ENCODE measurements around the gene KRTAP4-2.
"Not testable (repeated sequence)": the region's sequence is repeated elsewhere in the genome, so short reads cannot be mapped to it uniquely, and the experiment has no call there.

Gene KRTAP4-2

DNA sequence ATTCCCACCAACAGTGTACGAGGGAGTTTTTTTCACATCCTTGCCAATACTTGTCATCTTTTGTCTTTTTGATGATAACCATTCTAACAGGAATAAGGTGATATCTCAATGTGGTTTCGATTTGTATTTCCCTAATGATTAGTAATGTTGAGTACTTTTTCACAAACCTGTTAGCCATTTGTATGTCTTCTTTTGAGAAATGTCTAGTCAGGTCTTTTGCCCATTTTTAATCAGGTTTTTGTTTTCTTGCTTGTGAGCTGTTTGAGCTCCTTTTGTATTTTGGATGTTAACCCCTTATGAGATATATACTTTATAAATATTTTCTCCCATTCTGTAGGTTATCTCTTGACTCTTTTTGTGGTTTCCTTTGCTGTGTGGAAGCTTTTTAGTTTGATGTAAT is 26.5 kb downstream of the KRTAP4-2 start:
- H2AFZ ChIP-seq (ENCODE audit: low read depth, low read length, severe bottlenecking) = no peak overlapping the region
- TF ChIP-seq, protein P1, sequence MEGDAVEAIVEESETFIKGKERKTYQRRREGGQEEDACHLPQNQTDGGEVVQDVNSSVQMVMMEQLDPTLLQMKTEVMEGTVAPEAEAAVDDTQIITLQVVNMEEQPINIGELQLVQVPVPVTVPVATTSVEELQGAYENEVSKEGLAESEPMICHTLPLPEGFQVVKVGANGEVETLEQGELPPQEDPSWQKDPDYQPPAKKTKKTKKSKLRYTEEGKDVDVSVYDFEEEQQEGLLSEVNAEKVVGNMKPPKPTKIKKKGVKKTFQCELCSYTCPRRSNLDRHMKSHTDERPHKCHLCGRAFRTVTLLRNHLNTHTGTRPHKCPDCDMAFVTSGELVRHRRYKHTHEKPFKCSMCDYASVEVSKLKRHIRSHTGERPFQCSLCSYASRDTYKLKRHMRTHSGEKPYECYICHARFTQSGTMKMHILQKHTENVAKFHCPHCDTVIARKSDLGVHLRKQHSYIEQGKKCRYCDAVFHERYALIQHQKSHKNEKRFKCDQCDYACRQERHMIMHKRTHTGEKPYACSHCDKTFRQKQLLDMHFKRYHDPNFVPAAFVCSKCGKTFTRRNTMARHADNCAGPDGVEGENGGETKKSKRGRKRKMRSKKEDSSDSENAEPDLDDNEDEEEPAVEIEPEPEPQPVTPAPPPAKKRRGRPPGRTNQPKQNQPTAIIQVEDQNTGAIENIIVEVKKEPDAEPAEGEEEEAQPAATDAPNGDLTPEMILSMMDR (IDR thresholded peaks at IDR 0.05; ENCODE audit: insufficient read depth, low read length, poor library complexity, severe bottlenecking) = no peak
- no peak for TF ChIP-seq EZH2phosphoT487 (conservative IDR thresholded peaks at IDR 0.05; ENCODE audit: low read length)
- H3K4me2 ChIP-seq (ENCODE audit: low read depth, low read length, poor library complexity, severe bottlenecking) = no peak overlapping the region
- no peaks in the 10 kb centered on the region; the same call in 1 of the 2 replicates for H3K27me3 ChIP-seq (ENCODE audit: low read length)
- H3K27ac ChIP-seq (ENCODE audit: low read depth, low read length) = no peak overlapping the region
- H3K9ac ChIP-seq (ENCODE audit: low read length) = no peak overlapping the region
- no peaks in the 10 kb centered on the region for H3K9me2 ChIP-seq (replicated peaks; ENCODE audit: insufficient read depth, low read length)
- H3K4me3 ChIP-seq (ENCODE audit: insufficient read depth, low read length, poor library complexity, severe bottlenecking) = no peak overlapping the region
- H4K20me1 ChIP-seq (ENCODE audit: low read depth, low read length) = no peaks in the 10 kb centered on the region
- no peaks in the 10 kb centered on the region for H3F3A ChIP-seq (ENCODE audit: insufficient read depth)
- no peaks in the 10 kb centered on the region for H3K9me3 ChIP-seq (ENCODE audit: insufficient read depth, low read length)
- no peaks in the 10 kb centered on the region for H3K79me2 ChIP-seq (ENCODE audit: insufficient read depth, low read length)
- no peaks in the 10 kb centered on the region for H3K36me3 ChIP-seq (ENCODE audit: low read length)

DNA sequence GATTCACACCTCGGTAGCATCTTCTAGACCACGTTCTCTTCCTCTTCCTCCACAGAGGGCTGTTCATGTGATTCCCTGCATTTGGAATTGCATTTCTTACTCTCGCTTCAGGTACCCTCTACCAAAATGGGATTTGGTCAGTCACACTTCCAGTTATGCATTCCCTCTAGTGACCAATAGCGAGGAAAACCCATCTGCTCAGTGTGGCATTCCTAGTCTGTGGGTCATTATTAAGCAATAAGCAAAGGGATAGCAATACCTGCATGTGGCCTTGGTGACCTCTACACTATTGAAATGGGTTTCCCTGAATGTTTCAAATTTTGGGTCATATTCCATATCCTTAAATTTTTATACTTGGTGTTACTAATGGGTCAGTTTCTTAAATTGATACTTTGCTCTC is 28.0 kb downstream of the KRTAP4-2 start:
- Histone ChIP-seq H3K4me2 (ENCODE audit: low read depth, low read length, poor library complexity, severe bottlenecking) (no peak overlapping the region), H3K36me3 (ENCODE audit: low read length) (no peaks in the 10 kb centered on the region), H3K4me3 (ENCODE audit: insufficient read depth, low read length, poor library complexity, severe bottlenecking) (no peak overlapping the region), H3K27ac (ENCODE audit: low read depth, low read length) (no peak overlapping the region), H3K27me3 (ENCODE audit: low read length) (no peaks in the 10 kb centered on the region; the same call in 1 of the 2 replicates), H4K20me1 (ENCODE audit: low read depth, low read length) (no peaks in the 10 kb centered on the region), H3K9ac (ENCODE audit: low read length) (no peak overlapping the region), H2AFZ (ENCODE audit: low read depth, low read length, severe bottlenecking) (no peak overlapping the region), H3K79me2 (ENCODE audit: insufficient read depth, low read length) (no peaks in the 10 kb centered on the region), H3K9me3 (ENCODE audit: insufficient read depth, low read length) (no peaks in the 10 kb centered on the region), H3F3A (ENCODE audit: insufficient read depth) (no peaks in the 10 kb centered on the region), H3K9me2 (replicated peaks; ENCODE audit: insufficient read depth, low read length) (no peaks in the 10 kb centered on the region)
- TF ChIP-seq, protein P1 (IDR thresholded peaks at IDR 0.05; ENCODE audit: insufficient read depth, low read length, poor library complexity, severe bottlenecking) = no peak
- no peak for TF ChIP-seq EZH2phosphoT487 (conservative IDR thresholded peaks at IDR 0.05; ENCODE audit: low read length)

DNA sequence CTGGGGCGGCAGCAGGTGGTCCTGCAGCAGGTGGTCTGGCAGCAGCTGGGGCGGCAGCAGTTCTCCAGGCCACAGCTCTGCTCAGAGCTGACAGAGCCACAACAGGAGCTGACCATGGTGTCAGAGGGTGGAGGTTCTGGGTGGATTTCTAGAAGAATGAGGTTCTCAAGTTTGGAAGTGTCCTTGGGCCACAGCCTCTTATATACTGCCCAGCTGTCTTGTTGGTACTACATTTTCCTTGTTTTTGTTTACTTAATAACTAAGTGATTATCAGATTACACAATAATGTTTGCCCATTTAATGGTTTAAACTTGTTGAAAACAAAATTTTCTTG is 28.4 kb downstream of the KRTAP4-2 start, which contains the start of gene KRTAP4-5:
KRTAP4-5 (minus strand) TSS at position 174 of the 334 bp plus-strand sequence; CDS start at position 116, 58 bp downstream.
- Histone ChIP-seq H3F3A (ENCODE audit: insufficient read depth) (no peaks in the 10 kb centered on the region), H3K4me3 (ENCODE audit: insufficient read depth, low read length, poor library complexity, severe bottlenecking) (no peak within 1 kb of the TSS), H3K9me3 (ENCODE audit: insufficient read depth, low read length) (no peaks in the 10 kb centered on the region), H3K27ac (ENCODE audit: low read depth, low read length) (no peak within 1 kb of the TSS), H3K9ac (ENCODE audit: low read length) (no peak within 1 kb of the TSS), H3K79me2 (ENCODE audit: insufficient read depth, low read length) (no peaks in the 10 kb centered on the region), H3K9me2 (replicated peaks; ENCODE audit: insufficient read depth, low read length) (no peaks in the 10 kb centered on the region), H3K27me3 (ENCODE audit: low read length) (no peaks in the 10 kb centered on the region; the same call in 1 of the 2 replicates), H3K4me2 (ENCODE audit: low read depth, low read length, poor library complexity, severe bottlenecking) (no peak within 1 kb of the TSS), H2AFZ (ENCODE audit: low read depth, low read length, severe bottlenecking) (no peak within 1 kb of the TSS), H3K36me3 (ENCODE audit: low read length) (no peaks in the 10 kb centered on the region), H4K20me1 (ENCODE audit: low read depth, low read length) (no peaks in the 10 kb centered on the region)
- TF ChIP-seq, protein P1 (IDR thresholded peaks at IDR 0.05; ENCODE audit: insufficient read depth, low read length, poor library complexity, severe bottlenecking) = no peak
- TF ChIP-seq EZH2phosphoT487 (conservative IDR thresholded peaks at IDR 0.05; ENCODE audit: low read length) = no peak

DNA sequence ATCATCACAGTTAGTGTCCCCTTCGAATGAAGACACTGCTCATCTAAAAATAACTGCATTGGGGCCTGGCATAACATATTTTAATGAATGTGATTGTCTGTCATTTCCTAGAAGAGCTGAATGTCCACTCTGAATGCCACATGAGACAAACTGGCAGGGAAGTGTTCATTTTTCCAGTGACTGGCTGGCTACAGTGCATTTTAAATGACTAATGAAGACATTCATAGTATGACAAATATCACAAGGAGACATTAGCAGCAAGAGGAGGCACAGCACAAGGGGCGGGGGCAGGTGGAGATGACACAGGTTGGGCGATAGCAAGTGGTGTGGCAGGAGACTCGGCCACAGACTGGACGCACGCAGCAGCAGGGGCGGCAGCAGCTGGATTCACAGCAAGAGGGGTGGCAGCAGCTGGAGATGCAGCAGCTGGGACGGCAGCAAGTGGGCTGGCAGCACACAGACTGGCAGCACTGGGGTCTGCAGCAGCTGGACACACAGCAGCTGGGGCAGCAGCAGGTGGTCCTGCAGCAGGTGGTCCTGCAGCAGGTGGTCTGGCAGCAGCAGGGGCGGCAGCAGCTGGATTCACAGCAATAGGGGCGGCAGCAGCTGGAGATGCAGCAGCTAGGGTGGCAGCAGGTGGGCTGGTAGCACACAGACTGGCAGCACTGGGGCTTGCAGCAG is 28.9 kb downstream of the KRTAP4-2 start:
- not testable (repeated sequence) for H3K27me3 ChIP-seq (ENCODE audit: low read length); H2AFZ ChIP-seq (ENCODE audit: low read depth, low read length, severe bottlenecking); H3K79me2 ChIP-seq (ENCODE audit: insufficient read depth, low read length); H3K9me3 ChIP-seq (ENCODE audit: insufficient read depth, low read length); H3K9ac ChIP-seq (ENCODE audit: low read length); H4K20me1 ChIP-seq (ENCODE audit: low read depth, low read length); H3K4me3 ChIP-seq (ENCODE audit: insufficient read depth, low read length, poor library complexity, severe bottlenecking); H3K36me3 ChIP-seq (ENCODE audit: low read length); H3F3A ChIP-seq (ENCODE audit: insufficient read depth); H3K9me2 ChIP-seq (replicated peaks; ENCODE audit: insufficient read depth, low read length); H3K4me2 ChIP-seq (ENCODE audit: low read depth, low read length, poor library complexity, severe bottlenecking); H3K27ac ChIP-seq (ENCODE audit: low read depth, low read length)
